HUES6 (cell line): ENCODE results near the gene ETNK2.

ENCODE experiments used
- H3K27ac ChIP-seq: 2 replicates; pipeline ENCODE4 v1.7.0; 2013; ENCODE audit warnings: low read depth, mild to moderate bottlenecking, low read length, inconsistent platforms
- H3K27me3 ChIP-seq: 2 replicates; pipeline ENCODE4 v1.6.1; 2013; ENCODE audit warnings: low read length; ENCODE audit not compliant: control insufficient read depth, insufficient read depth
- H3K36me3 ChIP-seq: 2 replicates; pipeline ENCODE4 v1.6.1; 2013; ENCODE audit warnings: low read length; ENCODE audit not compliant: control insufficient read depth, insufficient read depth
- H3K4me1 ChIP-seq: 2 replicates; pipeline ENCODE4 v1.6.1; 2013; ENCODE audit warnings: low read length; ENCODE audit not compliant: control insufficient read depth, insufficient read depth
- H3K4me3 ChIP-seq: 2 replicates; pipeline ENCODE4 v1.5.1; 2013; ENCODE audit warnings: low read depth, low read length
- H3K9ac ChIP-seq: one replicate; pipeline ENCODE4 v1.6.1; 2013; ENCODE audit warnings: mild to moderate bottlenecking, low read length
- H3K9me3 ChIP-seq: 2 replicates; pipeline ENCODE4 v1.6.1; 2013; ENCODE audit warnings: low read depth, low read length; ENCODE audit not compliant: control insufficient read depth, insufficient read depth

Gene ETNK2

DNA sequence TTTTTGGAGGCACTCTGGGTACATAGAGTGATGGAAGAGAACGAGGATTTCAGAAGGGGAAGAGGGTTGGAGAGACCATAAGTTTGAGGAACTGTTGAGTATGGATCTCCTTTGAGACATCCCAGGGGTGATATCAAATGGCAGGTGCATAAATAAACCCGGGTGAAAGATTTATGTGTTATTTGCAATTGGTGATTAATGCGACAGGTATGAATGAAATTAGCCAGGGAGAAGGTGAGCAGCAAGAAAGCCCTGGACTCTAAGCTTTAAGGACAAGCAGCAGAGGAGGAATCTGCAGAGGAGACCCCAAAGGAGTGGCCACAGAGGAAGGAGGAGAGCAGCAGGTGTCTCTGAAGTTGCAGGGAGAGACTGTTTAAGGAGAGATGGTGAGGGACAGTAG, 23.1 kb upstream of the ETNK2 start:
- H3K27me3 ChIP-seq = peaks cover 32% of the 10 kb centered on the region; the same call in 1 of the 2 replicates
- H3K4me1 ChIP-seq = no peaks in the 10 kb centered on the region
- H3K9me3 ChIP-seq = peaks cover 22% of the 10 kb centered on the region
- no peaks in the 10 kb centered on the region for H3K36me3 ChIP-seq
- no peak overlapping the region for H3K9ac ChIP-seq
- H3K4me3 ChIP-seq = no peak overlapping the region
- no peak overlapping the region for H3K27ac ChIP-seq

DNA sequence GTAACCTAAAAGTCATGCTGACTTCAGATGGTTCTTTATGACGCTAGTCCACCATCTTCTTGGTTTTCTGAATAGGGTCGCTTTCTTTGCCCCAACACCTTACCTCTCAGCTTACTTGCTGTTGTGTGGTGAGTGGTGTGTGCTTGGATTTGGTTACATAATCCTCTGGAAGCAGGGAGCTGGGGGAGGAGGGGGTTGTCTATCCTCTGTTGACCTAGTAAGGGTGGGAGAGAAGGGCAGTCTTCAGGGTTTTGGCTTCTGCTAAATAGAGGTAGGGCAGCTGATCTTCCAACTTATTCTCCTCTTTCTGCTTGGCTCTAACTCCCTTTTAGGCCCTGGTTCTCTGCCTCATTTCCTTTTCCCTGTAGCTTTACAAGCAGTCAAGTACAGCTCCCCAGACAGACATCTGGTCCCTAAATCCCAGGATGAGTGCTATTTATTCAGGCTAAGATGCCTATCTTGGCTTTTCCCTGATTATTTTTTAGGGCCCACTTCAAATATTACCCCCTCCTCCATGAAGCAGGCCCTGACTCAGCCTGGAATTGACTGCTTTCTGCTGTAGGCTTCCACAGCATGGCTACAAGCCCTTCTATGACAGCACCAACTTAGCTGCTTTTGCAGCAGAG, 20.7 kb upstream of the ETNK2 start:
- Histone ChIP-seq H3K27me3 (peaks cover 24% of the 10 kb centered on the region; the same call in 1 of the 2 replicates), H3K4me3 (no peak overlapping the region), H3K4me1 (no peaks in the 10 kb centered on the region), H3K36me3 (no peaks in the 10 kb centered on the region), H3K9me3 (peaks cover 39% of the 10 kb centered on the region), H3K9ac (no peak overlapping the region), H3K27ac (no peak overlapping the region)

DNA sequence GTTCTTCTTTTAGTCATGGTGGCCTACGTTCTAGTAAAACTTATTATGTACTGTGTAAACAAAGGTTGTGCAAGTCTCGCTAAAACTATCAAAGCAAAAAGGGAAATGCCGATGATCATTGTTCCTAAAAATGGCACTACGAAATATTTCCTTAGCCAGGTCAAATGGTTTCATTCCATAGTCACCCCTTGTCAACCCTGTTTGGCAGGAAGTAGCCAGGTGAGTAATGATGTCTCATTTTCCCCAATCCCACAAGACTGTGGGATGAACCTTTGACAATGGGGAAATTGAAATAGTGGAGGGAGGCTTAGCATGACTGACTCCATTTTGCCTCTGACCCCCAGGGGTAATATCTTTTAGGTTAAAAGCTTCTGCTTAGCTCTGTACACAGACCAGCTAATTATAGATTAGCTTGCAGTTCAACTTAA, 19.9 kb upstream of the ETNK2 start:
- no peak overlapping the region for H3K4me3 ChIP-seq
- H3K27ac ChIP-seq = no peak overlapping the region
- H3K9ac ChIP-seq = no peak overlapping the region
- H3K9me3 ChIP-seq = peaks cover 44% of the 10 kb centered on the region
- peaks cover 17% of the 10 kb centered on the region; the same call in 1 of the 2 replicates for H3K27me3 ChIP-seq
- H3K4me1 ChIP-seq = no peaks in the 10 kb centered on the region
- no peaks in the 10 kb centered on the region for H3K36me3 ChIP-seq

- Histone ChIP-seq H3K9ac (no peak overlapping the region), H3K4me1 (no peaks in the 10 kb centered on the region), H3K27ac (no peak overlapping the region), H3K36me3 (no peaks in the 10 kb centered on the region), H3K9me3 (peaks cover 44% of the 10 kb centered on the region), H3K4me3 (no peak overlapping the region), H3K27me3 (peaks cover 7% of the 10 kb centered on the region; the same call in 1 of the 2 replicates)
These were observed 18.8 kb upstream of the ETNK2 start for GRCh38 chr1:204170494-204171155.

DNA sequence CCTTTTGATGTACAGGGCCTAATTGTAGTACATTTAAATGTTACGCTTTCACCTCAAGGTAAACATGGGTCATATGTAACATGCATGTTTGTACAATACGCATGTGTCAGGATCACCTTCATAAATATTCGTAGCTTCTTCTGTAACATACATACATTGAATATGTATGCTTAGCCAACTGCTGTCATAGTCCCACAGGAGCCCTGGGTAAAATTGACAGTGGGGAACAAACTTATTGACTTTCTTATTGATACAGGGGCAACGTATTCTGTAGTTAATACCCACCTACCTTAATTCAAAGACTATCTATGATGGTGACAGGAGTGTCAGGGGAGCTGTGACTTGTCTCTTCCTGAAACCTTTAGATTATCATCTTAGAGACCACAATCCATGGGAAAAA, 18.0 kb upstream of the ETNK2 start:
- H3K4me1 ChIP-seq = no peaks in the 10 kb centered on the region
- H3K27ac ChIP-seq = no peak overlapping the region
- H3K36me3 ChIP-seq = no peaks in the 10 kb centered on the region
- H3K4me3 ChIP-seq = no peak overlapping the region
- peaks cover 44% of the 10 kb centered on the region for H3K9me3 ChIP-seq
- no peak overlapping the region for H3K9ac ChIP-seq
- H3K27me3 ChIP-seq = no peaks in the 10 kb centered on the region

DNA sequence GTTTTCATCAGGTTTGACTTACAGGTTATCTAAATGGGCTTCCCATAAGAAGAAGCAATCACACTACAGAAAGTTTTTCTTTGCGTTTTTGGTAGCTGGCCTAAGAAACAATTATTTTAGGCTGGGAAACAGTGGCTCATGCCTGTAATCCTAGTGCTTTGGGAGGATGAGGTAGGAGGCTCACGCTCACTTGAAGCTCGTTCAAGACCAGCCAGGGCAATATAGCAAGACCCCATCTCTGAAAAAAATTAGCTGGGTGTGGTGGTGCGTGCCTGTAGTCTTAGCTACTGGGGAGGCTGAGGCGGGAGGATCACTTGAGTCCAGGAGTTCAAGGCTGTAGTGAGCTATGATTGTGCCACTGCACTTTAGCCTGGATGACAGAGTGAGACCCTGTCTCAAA, 15.9 kb upstream of the ETNK2 start:
- H3K9ac ChIP-seq = no peak overlapping the region
- no peaks in the 10 kb centered on the region for H3K36me3 ChIP-seq
- no peaks in the 10 kb centered on the region for H3K4me1 ChIP-seq
- H3K27ac ChIP-seq = no peak overlapping the region
- H3K9me3 ChIP-seq = peaks cover 44% of the 10 kb centered on the region
- no peaks in the 10 kb centered on the region for H3K27me3 ChIP-seq
- no peak overlapping the region for H3K4me3 ChIP-seq

- H3K9me3 ChIP-seq = peaks cover 32% of the 10 kb centered on the region
- no peaks in the 10 kb centered on the region for H3K4me1 ChIP-seq
- no peaks in the 10 kb centered on the region for H3K27me3 ChIP-seq
- no peak within 1 kb of the TSS for H3K27ac ChIP-seq
- H3K9ac ChIP-seq = no peak within 1 kb of the TSS
- no peak within 1 kb of the TSS for H3K4me3 ChIP-seq
- no peaks in the 10 kb centered on the region for H3K36me3 ChIP-seq
These were observed 14.4 kb upstream of the ETNK2 start, which contains the start of gene REN for GRCh38 chr1:204166219-204166618. Gene REN, minus strand, starts transcription at chr1:204166337. Its CDS starts 44 bp downstream, at chr1:204166293.

DNA sequence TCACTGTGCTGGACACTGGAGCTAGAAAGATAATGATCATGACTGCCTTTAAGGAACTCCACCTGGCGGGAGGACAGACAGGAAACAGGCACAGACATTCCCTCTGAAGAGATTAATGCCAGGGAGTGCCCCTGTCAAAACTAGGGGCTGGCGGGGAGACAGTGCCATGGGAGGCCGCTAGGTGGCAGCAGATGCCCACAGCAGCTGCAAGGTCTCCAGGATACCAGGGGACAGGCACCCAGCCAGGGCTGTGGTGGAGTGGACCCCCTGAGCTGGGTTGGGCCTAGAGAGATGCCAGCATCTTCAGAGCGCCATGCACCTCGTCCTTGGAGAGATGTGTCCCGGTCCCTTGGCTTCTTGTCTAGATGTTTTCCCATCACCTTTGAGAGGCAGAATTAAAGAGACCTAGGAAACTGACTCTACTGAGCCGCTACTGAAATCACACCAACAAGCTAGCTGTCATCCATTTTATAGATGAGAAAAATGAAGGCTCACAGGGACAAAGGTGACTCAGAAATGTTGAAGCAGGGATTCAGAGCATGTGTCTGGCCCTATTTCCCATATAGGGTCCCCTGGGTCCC, 10.7 kb upstream of the ETNK2 start:
- H3K9ac ChIP-seq = no peak overlapping the region
- no peak overlapping the region for H3K27ac ChIP-seq
- H3K9me3 ChIP-seq = peaks cover 6% of the 10 kb centered on the region
- H3K4me1 ChIP-seq = no peaks in the 10 kb centered on the region
- no peaks in the 10 kb centered on the region for H3K36me3 ChIP-seq
- H3K27me3 ChIP-seq = no peaks in the 10 kb centered on the region
- no peak overlapping the region for H3K4me3 ChIP-seq

DNA sequence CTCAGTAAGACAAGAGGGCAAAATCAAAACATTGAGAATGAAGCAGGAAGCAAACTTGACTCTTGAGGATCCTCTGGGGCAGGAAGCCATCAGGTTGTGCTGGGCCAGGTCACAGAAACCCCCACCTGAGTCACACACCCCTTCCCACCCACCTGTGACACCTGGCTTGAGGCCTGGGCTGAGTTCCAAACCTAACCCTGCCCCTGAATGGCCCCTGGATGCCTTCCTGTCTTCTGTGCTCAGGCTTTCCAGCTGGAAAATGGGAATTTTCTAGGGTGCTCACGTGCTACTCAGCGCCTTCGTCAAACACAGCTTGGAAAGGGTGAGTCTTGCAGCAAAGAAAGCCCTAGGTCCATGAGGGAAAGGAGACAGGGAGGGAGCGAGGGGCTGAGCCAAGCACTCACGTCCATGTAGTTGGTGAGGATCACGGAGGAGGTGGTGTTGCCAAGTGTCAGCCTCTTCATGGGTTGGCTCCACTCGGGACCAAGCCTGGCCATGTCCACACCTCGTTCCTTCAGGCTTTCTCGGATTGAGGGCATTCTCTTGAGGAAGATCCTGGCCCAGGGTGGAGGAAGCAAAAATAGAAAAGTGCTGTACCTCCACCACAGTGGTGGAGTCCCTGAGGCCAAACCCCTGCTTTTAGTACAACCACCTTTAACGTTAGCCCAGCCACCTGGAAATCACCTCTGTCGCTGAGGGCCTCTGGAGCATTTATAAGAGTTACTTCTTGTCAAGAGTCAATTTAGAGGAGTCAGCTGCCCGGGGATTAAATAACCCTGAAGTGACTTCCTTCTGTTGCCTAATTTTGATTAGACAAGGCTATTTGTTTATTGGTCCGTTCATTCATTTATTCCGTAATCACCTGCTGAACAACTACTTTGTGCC, 10.0 kb upstream of the ETNK2 start:
- Histone ChIP-seq H3K4me1 (no peaks in the 10 kb centered on the region), H3K27ac (no peak overlapping the region), H3K9ac (no peak overlapping the region), H3K36me3 (no peaks in the 10 kb centered on the region), H3K9me3 (no peaks in the 10 kb centered on the region), H3K4me3 (no peak overlapping the region), H3K27me3 (no peaks in the 10 kb centered on the region)

DNA sequence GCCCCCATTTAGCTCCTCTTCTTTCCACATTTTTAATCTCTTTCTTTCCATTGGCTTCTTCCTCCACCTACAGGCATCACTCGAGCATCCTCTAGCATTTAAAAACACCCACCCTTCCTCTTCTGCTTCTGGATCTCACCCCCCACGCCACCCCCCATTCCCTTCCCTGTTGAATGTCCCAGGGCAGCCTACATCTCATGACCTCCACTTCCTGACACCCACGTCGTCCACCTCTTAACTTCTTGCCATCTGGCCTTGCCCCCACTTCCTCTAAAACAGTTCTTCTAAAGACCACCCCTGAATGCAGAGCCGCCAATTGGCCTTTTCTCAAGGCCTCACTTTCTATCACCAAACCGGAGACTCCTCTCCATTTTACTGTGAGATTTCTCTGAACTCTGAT, 6.1 kb upstream of the ETNK2 start:
- H3K9me3 ChIP-seq = no peaks in the 10 kb centered on the region
- no peak overlapping the region for H3K27ac ChIP-seq
- H3K4me1 ChIP-seq = no peaks in the 10 kb centered on the region
- no peaks in the 10 kb centered on the region for H3K36me3 ChIP-seq
- no peak overlapping the region for H3K4me3 ChIP-seq
- H3K27me3 ChIP-seq = peaks cover under 1% of the 10 kb centered on the region; the same call in 1 of the 2 replicates
- H3K9ac ChIP-seq = no peak overlapping the region
